Panc1 (cell line): ENCODE measurements around the gene OR9Q2. TPM values are rescaled to one million over a fixed set of nuclear protein-coding genes. Genes with fewer than 3 reads are reported as not detected.

Experiments used
- ATAC-seq: fragments of 200-7000 bp; cut with Tn5 transposase; 2 replicates; pipeline ENCODE4 v1.9.1; 2020; ENCODE audit warnings: mild to moderate bottlenecking, moderate library complexity
- BruUV-seq: library from RNA; stranded (reverse); fragments of 400-500 nt; replicated peaks from 2 replicates; lab custom pipeline; 2021; lab: Mats Ljungman, UMichigan
- CTCF ChIA-PET: fragments of 300-600 bp; sonication (Branson Sonifier 250); formaldehyde crosslinking; loops from one replicate; lab custom pipeline; 2022; ENCODE audit warnings: antibody characterized with exemption; lab: Charles Lee
- POLR2A ChIA-PET: fragments of 300-600 bp; sonication (Branson Sonifier 250); formaldehyde crosslinking; loops from one replicate; lab custom pipeline; 2022; ENCODE audit warnings: antibody characterized with exemption; lab: Charles Lee
- DNase-seq: peaks from one replicate; pipeline ENCODE4 v3.0.0-alpha.2; 2010; ENCODE audit warnings: low read depth, low spot score
- H3K27ac ChIP-seq: 2 replicates; pipeline ENCODE4 v1.5.1; 2011; ENCODE audit warnings: mild to moderate bottlenecking, low read length, inconsistent platforms
- H3K27me3 ChIP-seq: fragments of 200-500 bp; sonication (Bioruptor generic); 2 replicates; pipeline ENCODE4 v1.6.0; 2014; ENCODE audit warnings: low read length, inconsistent platforms; ENCODE audit not compliant: control insufficient read depth, insufficient read depth
- H3K36me3 ChIP-seq: fragments of 200-500 bp; sonication (Bioruptor generic); 2 replicates; pipeline ENCODE4 v1.5.1; 2014; ENCODE audit warnings: inconsistent platforms, mild to moderate bottlenecking, low read length, moderate library complexity; ENCODE audit not compliant: control insufficient read depth, insufficient read depth
- H3K4me1 ChIP-seq: 2 replicates; pipeline ENCODE4 v1.5.1; 2011; ENCODE audit warnings: inconsistent platforms, mild to moderate bottlenecking, low read length, moderate library complexity; ENCODE audit not compliant: control insufficient read depth, insufficient read depth
- H3K4me3 ChIP-seq, 2 experiments: 2 replicates each; pipeline ENCODE4 v1.5.1; 2011 to 2012; ENCODE audit warnings: low read depth in 2 of 2, low read length in 2 of 2, mild to moderate bottlenecking in 2 of 2, inconsistent platforms in 1 of 2, moderate library complexity in 1 of 2
- H3K9me3 ChIP-seq: fragments of 200-500 bp; sonication (Bioruptor generic); 2 replicates; pipeline ENCODE4 v1.5.1; 2014; ENCODE audit warnings: low read depth, mild to moderate bottlenecking, inconsistent platforms, low read length, moderate library complexity; ENCODE audit not compliant: control insufficient read depth, insufficient read depth
- CTCF ChIP-seq: fragments of 450-650 bp; IDR thresholded peaks from 2 replicates; pipeline ENCODE4 v1.5.1; 2017; ENCODE audit warnings: mild to moderate bottlenecking
- POLR2AphosphoS5 ChIP-seq: IDR thresholded peaks from 2 replicates; pipeline ENCODE4 v1.6.1; 2012; ENCODE audit warnings: mild to moderate bottlenecking, low read depth, low read length, moderate library complexity
- REST ChIP-seq, 2 experiments: IDR thresholded peaks; 2 replicates each; pipeline ENCODE4 v1.6.1; 2011 to 2012; ENCODE audit warnings: low read depth in 2 of 2, control low read depth in 1 of 2, low read length in 1 of 2, mild to moderate bottlenecking in 1 of 2, moderate library complexity in 1 of 2; ENCODE audit not compliant: insufficient read depth in 1 of 2
- TCF7L2 ChIP-seq: IDR thresholded peaks from 2 replicates; pipeline ENCODE4 v1.6.1; 2011; ENCODE audit warnings: mild to moderate bottlenecking, low read depth, low read length, inconsistent platforms
- in situ Hi-C: cut with HindIII; loops from 2 replicates; pipeline ENCODE4 v1.10.0; 2016; ENCODE audit warnings: low sequenced_read_pairs, low pct_unique_long_range_greater_than_20kb
- intact Hi-C: fragments of 100-400 bp; cut with micrococcal nuclease; formaldehyde crosslinking; loops from one replicate; pipeline ENCODE4 v1.10.0; 2022; ENCODE audit not compliant: unreplicated experiment
- total RNA-seq: library from RNA; stranded (reverse); gene quantifications from one replicate; pipeline ENCODE4 v1.2.1, GENCODE V29; 2021; ENCODE audit not compliant: unreplicated experiment

OR9Q2 gene
- total RNA-seq, 1 experiment from 2014 or later: not detected

GRCh38 chr11:58192229-58192628 is 3.4 kb downstream of the OR9Q2 start:
- Histone ChIP-seq H3K27me3 (no peaks in the 10 kb centered on the region), H3K9me3 (no peaks in the 10 kb centered on the region), H3K27ac (no peak overlapping the region), H3K4me1 (no peaks in the 10 kb centered on the region), H3K4me3 (no peak overlapping the region), H3K36me3 (no peaks in the 10 kb centered on the region)
- ChIA-PET CTCF (no interaction called here), POLR2A (no interaction called here)
- TF ChIP-seq REST (IDR thresholded peaks at IDR 0.05; ENCODE audit: insufficient read depth in 1 of 2, low read depth in 2 of 2, low read length in 1 of 2): no peak
- TF ChIP-seq CTCF: no peak
- TF ChIP-seq TCF7L2: no peak
- no peak for TF ChIP-seq POLR2AphosphoS5
- intact Hi-C loops: no loop called here
- in situ Hi-C loops: no loop called here
- BruUV-seq: no TSS peak
- ATAC-seq: no peak
- no peak for DNase-seq

GRCh38 chr11:58193391-58193790 is 4.5 kb downstream of the OR9Q2 start:
- H3K36me3 ChIP-seq: no peaks in the 10 kb centered on the region
- DNase-seq (no peak), ATAC-seq (no peak)
- in situ Hi-C loops (no loop called here), intact Hi-C loops (no loop called here)
- H3K9me3 ChIP-seq: no peaks in the 10 kb centered on the region; the same call in 1 of the 2 replicates
- TF ChIP-seq REST (IDR thresholded peaks at IDR 0.05; ENCODE audit: insufficient read depth in 1 of 2, low read depth in 2 of 2, low read length in 1 of 2) (no peak), POLR2AphosphoS5 (no peak), TCF7L2 (no peak)
- CTCF ChIA-PET: no interaction called here
- no peaks in the 10 kb centered on the region for H3K27me3 ChIP-seq
- no TSS peak for BruUV-seq
- no peaks in the 10 kb centered on the region for H3K4me1 ChIP-seq
- POLR2A ChIA-PET: no interaction called here
- no peak overlapping the region for H3K4me3 ChIP-seq
- no peak overlapping the region for H3K27ac ChIP-seq
